CD4-positive, alpha-beta T cell treated with Interleukin-17A for 4 hours (primary cell): ENCODE measurements around the gene ATRAID.

ENCODE experiments used
- DNase-seq: peaks from one replicate; pipeline ENCODE4 v3.0.0-alpha.2; 2020; ENCODE audit warnings: mixed read lengths

ATRAID gene

GRCh38 chr2:27220091-27220490 is 8.2 kb downstream of the ATRAID start:
- DNase-seq: no peak

GRCh38 chr2:27221166-27221565 is 9.3 kb downstream of the ATRAID start:
- DNase-seq: no peak

GRCh38 chr2:27222407-27222806 is 10.6 kb downstream of the ATRAID start:
- DNase-seq: no peak

GRCh38 chr2:27223416-27223815 is 11.6 kb downstream of the ATRAID start:
- DNase-seq: no peak

GRCh38 chr2:27225526-27225925 is 13.7 kb downstream of the ATRAID start:
- no peak for DNase-seq

- no peak for DNase-seq
Observed at GRCh38 chr2:27227501-27227900, 15.7 kb downstream of the ATRAID start.

GRCh38 chr2:27231921-27232320 is 20.1 kb downstream of the ATRAID start:
- DNase-seq: no peak

GRCh38 chr2:27233341-27233740 is 21.5 kb downstream of the ATRAID start:
- no peak for DNase-seq

- DNase-seq: no peak
Observed at GRCh38 chr2:27236136-27236535, 24.3 kb downstream of the ATRAID start.

GRCh38 chr2:27236626-27237025 is 24.8 kb downstream of the ATRAID start:
- DNase-seq: no peak

- DNase-seq: no peak
Observed at GRCh38 chr2:27237341-27237945, 25.6 kb downstream of the ATRAID start.

- DNase-seq: no peak
Observed at GRCh38 chr2:27238976-27239375, 27.1 kb downstream of the ATRAID start.

GRCh38 chr2:27240406-27240805 is 28.6 kb downstream of the ATRAID start:
- no peak for DNase-seq

GRCh38 chr2:27241761-27242613 is 30.1 kb downstream of the ATRAID start:
- peak; percentile 21 for DNase-seq

- no peak for DNase-seq
Observed at GRCh38 chr2:27242614-27242951, 30.7 kb downstream of the ATRAID start.

GRCh38 chr2:27243391-27244130 is 31.7 kb downstream of the ATRAID start:
- DNase-seq: no peak

- no peak for DNase-seq
Observed at GRCh38 chr2:27245116-27245515, 33.3 kb downstream of the ATRAID start.

- no peak for DNase-seq
Observed at GRCh38 chr2:27245626-27246025, 33.8 kb downstream of the ATRAID start.

- no peak for DNase-seq
Observed at GRCh38 chr2:27247893-27248292, 36.1 kb downstream of the ATRAID start.

GRCh38 chr2:27249159-27249890 is 37.5 kb downstream of the ATRAID start:
- DNase-seq: no peak

GRCh38 chr2:27249891-27250651 is 38.2 kb downstream of the ATRAID start:
- peak; percentile 59 for DNase-seq

GRCh38 chr2:27250652-27251379 is 39.0 kb downstream of the ATRAID start:
- DNase-seq: no peak
